HL-60 (cell line): ENCODE results near the gene OSM.

Experiments used
- DNase-seq, 2 experiments: peaks; one replicate each; pipeline ENCODE4 v3.0.0-alpha.2; 2010 to 2020; ENCODE audit warnings: low read depth in 1 of 2, low spot score in 1 of 2
- H3K27ac ChIP-seq: fragments of 250-450 bp; sonication (Bioruptor Pico); replicated peaks from 2 replicates; pipeline ENCODE4 v1.5.1; 2020; ENCODE audit warnings: mild to moderate bottlenecking, moderate library complexity
- H3K27me3 ChIP-seq: fragments of 250-450 bp; sonication (Bioruptor Pico); 2 replicates; pipeline ENCODE4 v1.5.1; 2021; ENCODE audit warnings: mild to moderate bottlenecking, moderate library complexity; ENCODE audit not compliant: insufficient read depth, poor library complexity, severe bottlenecking
- H3K4me3 ChIP-seq: replicated peaks from 2 replicates; pipeline ENCODE4 v1.5.1; 2011; ENCODE audit warnings: mild to moderate bottlenecking, control low read depth, low read length; ENCODE audit not compliant: insufficient read depth
- GABPA ChIP-seq: IDR thresholded peaks from 2 replicates; pipeline ENCODE4 v1.6.1; 2012; ENCODE audit warnings: low read depth
- POLR2AphosphoS5 ChIP-seq: IDR thresholded peaks from 2 replicates; pipeline ENCODE4 v1.6.1; 2012; ENCODE audit warnings: low read depth
- SPI1 ChIP-seq: IDR thresholded peaks from 2 replicates; pipeline ENCODE4 v1.6.1; 2012; ENCODE audit warnings: low read depth, mild to moderate bottlenecking, borderline replicate concordance
- TF ChIP-seq, protein P1 (sequence below): IDR thresholded peaks from one replicate; pipeline ENCODE4 v1.5.1; 2011; ENCODE audit warnings: low read length, control low read depth, inconsistent platforms; ENCODE audit not compliant: insufficient read depth
- TF ChIP-seq, protein P2 (sequence below): IDR thresholded peaks from 2 replicates; pipeline ENCODE4 v1.6.1; 2012; ENCODE audit warnings: low read depth; ENCODE audit not compliant: insufficient replicate concordance

The OSM gene

DNA sequence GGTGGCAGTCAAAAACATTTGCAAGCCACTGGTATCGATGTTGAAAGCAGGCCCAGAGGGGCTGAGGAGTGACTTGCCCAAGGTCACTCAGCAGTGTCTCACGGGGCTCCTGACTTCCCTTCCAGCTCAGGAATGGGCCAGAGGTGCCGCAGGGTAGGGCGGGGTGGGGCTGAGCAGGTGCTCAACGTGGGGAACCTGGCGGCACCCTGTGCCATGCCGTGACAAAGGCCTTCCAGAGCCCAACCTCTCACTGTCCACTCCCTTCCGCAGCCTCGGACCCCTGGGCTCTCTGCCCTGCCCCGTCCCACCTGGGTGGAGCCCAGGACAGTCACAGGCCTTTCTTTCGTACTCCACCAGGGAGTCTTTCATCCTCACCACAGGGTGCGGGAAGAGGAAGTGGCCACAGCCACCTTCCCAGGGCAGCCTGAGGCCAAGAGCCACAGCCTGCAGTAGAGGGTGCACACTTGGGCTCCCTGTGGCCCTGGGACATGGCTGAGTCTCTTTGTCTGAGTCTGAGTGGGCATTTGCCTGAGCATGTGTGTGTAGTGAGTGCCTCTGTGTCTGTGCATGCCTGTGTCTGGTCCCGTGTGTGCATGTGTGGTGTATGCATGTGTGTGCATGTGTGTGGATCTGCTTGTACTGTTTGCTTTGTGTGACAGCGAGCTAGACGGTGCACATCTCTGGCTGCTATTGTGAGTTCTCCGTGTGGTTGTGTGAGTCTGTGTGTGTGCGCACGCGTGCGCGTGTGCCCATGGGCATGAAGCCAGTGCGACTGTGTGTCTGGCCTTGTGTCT lies 14.0 kb downstream of the OSM start:
- no peak overlapping the region for H3K4me3 ChIP-seq
- peak in 1 of 2 experiments; percentile 78 for DNase-seq
- peak; percentile 93 for TF ChIP-seq SPI1
- TF ChIP-seq, protein P1, sequence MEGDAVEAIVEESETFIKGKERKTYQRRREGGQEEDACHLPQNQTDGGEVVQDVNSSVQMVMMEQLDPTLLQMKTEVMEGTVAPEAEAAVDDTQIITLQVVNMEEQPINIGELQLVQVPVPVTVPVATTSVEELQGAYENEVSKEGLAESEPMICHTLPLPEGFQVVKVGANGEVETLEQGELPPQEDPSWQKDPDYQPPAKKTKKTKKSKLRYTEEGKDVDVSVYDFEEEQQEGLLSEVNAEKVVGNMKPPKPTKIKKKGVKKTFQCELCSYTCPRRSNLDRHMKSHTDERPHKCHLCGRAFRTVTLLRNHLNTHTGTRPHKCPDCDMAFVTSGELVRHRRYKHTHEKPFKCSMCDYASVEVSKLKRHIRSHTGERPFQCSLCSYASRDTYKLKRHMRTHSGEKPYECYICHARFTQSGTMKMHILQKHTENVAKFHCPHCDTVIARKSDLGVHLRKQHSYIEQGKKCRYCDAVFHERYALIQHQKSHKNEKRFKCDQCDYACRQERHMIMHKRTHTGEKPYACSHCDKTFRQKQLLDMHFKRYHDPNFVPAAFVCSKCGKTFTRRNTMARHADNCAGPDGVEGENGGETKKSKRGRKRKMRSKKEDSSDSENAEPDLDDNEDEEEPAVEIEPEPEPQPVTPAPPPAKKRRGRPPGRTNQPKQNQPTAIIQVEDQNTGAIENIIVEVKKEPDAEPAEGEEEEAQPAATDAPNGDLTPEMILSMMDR = no peak
- peak overlapping the region; percentile 55 for H3K27ac ChIP-seq
- H3K27me3 ChIP-seq = peaks cover 2% of the 10 kb centered on the region

DNA sequence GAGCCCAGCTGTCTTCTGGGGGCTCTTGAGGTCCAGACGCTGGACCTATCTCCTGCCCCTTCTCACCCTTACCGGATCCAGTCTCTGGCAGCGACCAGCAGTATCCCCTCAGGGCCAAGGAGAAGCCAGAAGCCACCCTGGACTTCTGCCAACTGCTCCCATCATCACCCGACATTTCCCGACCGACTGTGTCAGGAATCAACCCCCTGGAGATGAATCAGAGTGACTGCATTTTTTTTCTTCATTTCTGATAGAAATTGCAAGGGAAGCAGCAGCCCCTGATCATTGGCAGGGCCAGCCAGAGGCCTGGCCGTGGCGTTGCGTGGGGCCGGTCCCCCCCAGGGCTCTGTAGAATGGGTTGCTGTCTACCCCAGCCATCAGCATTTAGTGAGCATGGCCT lies 14.9 kb downstream of the OSM start:
- H3K27ac ChIP-seq = peak overlapping the region; percentile 55
- no peak for DNase-seq
- H3K4me3 ChIP-seq = no peak overlapping the region
- TF ChIP-seq, protein P2, sequence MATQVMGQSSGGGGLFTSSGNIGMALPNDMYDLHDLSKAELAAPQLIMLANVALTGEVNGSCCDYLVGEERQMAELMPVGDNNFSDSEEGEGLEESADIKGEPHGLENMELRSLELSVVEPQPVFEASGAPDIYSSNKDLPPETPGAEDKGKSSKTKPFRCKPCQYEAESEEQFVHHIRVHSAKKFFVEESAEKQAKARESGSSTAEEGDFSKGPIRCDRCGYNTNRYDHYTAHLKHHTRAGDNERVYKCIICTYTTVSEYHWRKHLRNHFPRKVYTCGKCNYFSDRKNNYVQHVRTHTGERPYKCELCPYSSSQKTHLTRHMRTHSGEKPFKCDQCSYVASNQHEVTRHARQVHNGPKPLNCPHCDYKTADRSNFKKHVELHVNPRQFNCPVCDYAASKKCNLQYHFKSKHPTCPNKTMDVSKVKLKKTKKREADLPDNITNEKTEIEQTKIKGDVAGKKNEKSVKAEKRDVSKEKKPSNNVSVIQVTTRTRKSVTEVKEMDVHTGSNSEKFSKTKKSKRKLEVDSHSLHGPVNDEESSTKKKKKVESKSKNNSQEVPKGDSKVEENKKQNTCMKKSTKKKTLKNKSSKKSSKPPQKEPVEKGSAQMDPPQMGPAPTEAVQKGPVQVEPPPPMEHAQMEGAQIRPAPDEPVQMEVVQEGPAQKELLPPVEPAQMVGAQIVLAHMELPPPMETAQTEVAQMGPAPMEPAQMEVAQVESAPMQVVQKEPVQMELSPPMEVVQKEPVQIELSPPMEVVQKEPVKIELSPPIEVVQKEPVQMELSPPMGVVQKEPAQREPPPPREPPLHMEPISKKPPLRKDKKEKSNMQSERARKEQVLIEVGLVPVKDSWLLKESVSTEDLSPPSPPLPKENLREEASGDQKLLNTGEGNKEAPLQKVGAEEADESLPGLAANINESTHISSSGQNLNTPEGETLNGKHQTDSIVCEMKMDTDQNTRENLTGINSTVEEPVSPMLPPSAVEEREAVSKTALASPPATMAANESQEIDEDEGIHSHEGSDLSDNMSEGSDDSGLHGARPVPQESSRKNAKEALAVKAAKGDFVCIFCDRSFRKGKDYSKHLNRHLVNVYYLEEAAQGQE = no peak
- TF ChIP-seq GABPA (no peak), SPI1 (no peak), POLR2AphosphoS5 (no peak)
- peaks cover 10% of the 10 kb centered on the region for H3K27me3 ChIP-seq

DNA sequence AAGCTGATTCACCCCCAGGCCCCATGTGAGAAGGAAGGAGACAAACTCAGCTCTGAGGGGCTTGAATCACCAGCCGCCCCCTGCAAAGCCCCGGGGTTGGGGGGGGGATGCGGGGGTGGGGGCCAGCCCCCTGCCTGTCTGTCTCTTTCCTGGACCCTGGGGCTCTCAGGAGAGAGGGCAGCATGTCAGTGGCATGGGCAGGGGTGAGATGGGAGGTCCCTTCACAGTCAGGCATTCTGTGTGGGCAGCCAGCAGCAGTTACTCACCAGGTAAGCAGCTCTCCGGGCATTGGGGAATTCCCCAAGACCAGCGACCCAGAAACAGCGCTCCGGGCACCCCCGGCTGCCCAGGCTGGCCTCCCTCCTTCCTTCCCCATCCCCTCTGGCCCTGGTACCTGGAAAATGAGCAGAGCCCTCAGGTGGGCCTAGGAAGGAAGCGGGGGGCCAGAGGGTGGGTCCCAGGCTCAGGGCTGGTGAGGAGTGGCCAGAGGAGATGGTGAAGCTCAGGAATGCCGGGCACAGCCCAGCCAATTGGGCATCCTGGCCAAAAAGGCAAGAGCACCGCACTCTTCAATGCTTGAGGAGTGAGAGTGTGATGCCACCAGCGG lies 15.9 kb downstream of the OSM start:
- H3K27me3 ChIP-seq = peaks cover 15% of the 10 kb centered on the region
- H3K4me3 ChIP-seq = no peak overlapping the region
- H3K27ac ChIP-seq = no peak overlapping the region
- no peak for TF ChIP-seq SPI1
- TF ChIP-seq GABPA = no peak
- TF ChIP-seq, protein P1 = no peak
- TF ChIP-seq POLR2AphosphoS5 = no peak
- TF ChIP-seq, protein P2 = no peak
- no peak for DNase-seq

DNA sequence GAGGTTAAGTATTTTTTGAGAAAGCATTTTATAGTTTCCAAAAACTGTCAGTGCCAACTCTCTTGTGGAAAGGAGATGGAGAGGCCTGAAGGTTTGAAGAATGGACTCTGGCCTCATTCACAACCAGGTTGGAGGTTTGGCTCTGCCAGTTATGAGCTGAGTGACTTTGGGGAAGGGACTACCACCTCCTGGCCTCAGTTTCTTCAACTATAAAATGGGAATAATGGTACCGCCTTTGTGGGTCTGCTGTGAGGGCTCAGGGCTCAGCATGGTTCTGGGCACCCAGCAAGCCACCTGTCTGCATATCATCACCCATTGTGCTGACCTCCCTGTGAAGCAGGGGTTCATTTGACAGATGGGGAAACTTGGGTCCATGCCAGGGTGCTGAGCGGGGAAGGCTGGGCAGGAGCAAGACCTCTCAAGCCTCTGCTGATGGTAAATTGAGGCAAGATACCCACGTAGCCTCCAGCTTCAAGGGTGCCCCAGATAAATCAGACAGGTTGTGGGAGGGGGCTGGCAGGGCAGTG lies 16.5 kb downstream of the OSM start:
- no peak for TF ChIP-seq SPI1
- Histone ChIP-seq H3K27ac (no peak overlapping the region), H3K4me3 (no peak overlapping the region)

More for the DNA sequence above, 16.5 kb downstream of the OSM start:
- DNase-seq = no peak
- H3K27me3 ChIP-seq = peaks cover 19% of the 10 kb centered on the region
